NCI-H146 treated with DMSO at 0.1 percent for 48 hours (cell line): Measurements from ENCODE around the gene GNAT2.

Experiments used
- DNase-seq: peaks from one replicate; lab custom pipeline; 2025; ENCODE audit not compliant: unreplicated experiment; lab: John Stamatoyannopoulos, UW

GNAT2 gene

GRCh38 chr1:109642626-109643025, 23.2 kb upstream of the GNAT2 start:
- DNase-seq, result no peak

DNA sequence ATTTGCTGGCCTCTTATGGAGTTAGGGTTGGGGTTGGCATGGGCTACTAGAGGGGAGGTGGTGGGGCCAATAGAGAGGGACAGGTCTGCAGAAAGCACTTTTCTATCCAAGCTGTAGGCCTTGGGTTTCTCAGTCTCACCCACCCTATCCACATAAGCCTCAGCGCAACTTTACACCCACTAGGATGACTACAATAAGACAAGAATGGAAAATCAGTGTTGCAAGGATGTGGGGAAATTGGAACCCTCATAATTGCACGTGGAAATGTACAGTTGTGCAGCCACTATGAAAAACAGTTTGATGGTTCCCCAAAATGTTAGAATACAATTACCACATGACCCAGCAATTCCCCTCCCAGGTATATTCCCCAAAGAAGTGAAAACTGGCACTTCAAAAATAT, 22.4 kb upstream of the GNAT2 start:
- no peak for DNase-seq

DNA sequence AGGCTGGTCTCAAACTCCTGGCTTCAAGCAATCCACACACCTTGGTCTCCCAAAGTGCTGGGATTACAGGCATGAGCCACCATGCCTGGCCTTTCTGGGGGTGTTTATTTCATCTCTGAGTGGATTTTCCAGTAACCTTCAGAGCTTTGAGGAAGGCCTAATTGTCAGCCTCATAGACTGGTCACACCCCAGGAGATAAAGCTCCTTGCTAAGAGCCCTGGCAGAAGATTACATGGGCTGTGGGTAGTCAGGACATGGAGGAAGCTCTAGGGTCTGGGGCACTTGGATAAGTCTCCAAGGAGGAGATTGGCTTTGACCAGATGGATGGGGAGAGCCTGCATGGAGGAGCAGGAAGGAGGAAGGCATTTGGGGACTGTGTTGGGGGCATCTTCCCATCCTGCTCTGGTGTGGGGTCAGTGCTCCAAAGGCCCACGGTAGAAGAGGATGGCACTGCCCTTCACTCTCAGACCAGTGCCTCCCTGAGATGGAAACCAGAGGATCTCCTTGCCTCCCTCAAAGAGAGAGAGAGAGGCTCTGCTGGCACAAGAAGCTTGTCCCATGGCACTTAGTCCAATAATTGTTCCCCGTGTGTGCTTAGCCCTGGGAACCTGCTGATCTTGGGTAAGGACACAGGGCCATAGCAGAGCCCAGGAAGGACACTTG, 21.8 kb upstream of the GNAT2 start:
- no peak for DNase-seq

- DNase-seq, result peak; percentile 18
Measured at GRCh38 chr1:109640285-109640865, 21.0 kb upstream of the GNAT2 start.

DNA sequence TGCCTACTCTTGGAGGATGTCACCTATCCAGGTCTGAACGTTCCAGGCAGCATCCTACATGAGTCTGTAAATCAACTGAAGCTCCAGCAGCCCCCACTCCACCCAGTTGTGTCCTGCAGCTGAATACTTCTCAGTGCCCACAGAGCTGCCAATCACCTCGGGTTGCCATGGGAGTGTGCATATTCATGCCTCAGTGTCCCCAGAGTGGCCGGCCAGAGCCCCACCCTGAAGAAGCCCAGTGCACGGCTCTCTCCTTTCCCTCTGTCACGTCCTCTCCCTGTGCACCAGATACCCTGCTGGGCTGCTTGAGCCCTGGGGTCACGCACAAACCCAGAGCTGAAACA, 20.4 kb upstream of the GNAT2 start:
- no peak for DNase-seq

DNA sequence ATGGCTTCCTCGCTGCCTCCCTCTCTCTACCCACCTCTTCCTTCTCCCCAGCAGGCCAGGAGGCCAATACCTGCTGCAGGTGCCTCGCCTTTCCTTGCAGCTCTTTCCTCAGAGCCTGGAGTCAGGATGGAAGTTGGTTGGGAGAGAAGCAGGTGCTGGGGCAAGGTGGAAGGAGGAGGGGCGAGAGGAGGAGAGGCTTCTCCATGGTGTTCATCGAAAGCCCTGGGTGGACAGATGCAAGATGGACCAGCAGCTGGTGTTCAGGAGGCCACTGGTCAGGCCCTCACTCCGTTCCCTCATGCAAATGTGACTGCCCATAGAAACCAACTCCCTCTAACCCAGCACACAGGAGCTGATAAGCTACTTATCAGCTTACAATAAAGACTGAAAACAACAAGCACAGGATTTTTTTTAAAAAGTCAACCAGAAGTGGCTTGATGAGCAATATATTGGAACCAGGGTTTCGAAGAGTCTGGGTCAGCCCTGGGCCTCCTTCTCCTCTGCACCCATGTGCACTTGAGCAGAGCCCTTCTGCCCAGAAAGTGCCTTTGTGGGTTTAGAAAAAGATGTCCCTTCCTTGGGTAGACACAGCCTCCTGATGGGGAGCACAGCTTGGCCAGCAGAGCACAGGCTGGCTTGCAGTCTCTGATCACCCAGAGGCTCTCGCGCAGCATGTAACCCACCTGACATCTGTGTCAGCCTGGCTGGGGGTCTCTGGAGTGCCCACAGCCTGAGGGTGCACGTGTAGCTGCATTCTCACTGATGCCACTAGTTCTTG, 19.8 kb upstream of the GNAT2 start:
- no peak for DNase-seq

DNA sequence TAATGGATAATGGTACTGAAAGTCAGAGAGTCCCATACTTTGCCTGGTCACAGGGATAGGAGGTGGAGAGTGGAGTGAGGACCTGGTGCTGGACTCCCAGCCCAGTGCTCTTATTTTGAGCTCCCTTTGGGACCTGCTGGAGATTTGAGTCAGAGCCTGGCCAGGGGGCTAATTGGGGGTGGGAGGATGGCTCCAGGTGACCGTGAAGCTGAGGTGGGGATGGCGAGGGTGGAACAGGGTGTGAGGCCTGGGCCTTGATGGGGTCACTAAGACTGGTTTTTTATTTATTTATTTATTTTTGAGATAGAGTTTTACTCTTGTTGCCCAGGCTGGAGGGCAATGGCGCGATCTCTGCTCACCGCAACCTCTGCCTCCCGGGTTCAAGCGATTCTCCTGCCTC, 18.0 kb upstream of the GNAT2 start:
- DNase-seq, result no peak

DNA sequence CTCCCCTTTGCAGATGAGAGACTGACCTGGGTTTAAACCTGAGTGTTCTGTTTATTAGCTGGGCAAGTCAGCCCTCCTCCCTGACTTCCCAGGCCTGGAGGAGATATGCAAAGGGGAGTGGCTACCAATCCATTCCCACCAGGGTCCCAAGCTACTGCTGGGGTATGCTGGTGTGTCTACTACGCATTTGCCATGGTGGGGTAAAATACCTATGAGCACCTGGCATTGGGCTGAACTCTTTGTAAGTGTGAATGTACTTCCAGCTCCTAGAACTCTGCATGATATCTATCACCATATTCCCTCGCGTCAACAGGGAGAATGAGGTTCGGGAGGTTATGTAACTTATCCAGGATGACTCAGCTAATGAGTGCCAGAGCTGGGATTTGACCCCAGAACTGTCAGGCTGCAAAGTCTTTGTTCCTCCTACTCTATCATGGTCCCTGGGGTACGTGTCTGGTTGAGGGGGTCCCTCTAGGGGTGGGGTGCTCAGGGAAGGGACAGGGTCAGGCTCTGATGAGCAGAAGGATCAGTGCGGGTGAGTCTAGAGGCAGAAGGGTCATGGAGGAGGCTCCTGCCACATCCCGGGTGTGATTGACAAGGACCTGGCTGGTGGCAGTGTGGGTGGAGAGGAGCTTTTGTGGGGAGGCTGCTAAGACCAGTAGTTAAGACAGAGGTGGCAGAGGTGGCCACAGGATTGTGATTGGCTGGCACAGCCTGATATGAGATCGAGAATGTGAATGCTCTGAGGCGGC, 17.0 kb upstream of the GNAT2 start:
- no peak for DNase-seq

DNA sequence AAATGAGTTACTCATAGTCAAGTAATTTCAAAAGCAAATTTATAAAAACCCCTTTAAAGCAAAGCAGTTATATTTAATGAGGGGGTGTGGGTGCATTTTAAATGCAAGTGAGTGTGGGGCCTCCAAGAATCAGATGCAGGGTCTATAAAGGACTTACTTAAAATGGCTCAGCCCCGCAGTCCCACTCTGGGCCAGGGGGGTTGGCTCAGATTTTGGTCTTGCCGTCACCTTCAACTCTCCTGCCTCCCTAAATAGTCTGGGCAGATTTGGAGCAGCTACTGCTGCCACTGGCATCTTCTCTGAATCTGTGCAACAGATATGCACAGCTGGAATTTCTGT, 16.4 kb upstream of the GNAT2 start:
- DNase-seq, result no peak

- DNase-seq, result no peak
Measured at GRCh38 chr1:109634771-109635750, 15.6 kb upstream of the GNAT2 start.

GRCh38 chr1:109634292-109634691, 14.9 kb upstream of the GNAT2 start:
- DNase-seq, result no peak

- DNase-seq, result peak; percentile 85
Measured at GRCh38 chr1:109632671-109633346, 13.4 kb upstream of the GNAT2 start.

DNA sequence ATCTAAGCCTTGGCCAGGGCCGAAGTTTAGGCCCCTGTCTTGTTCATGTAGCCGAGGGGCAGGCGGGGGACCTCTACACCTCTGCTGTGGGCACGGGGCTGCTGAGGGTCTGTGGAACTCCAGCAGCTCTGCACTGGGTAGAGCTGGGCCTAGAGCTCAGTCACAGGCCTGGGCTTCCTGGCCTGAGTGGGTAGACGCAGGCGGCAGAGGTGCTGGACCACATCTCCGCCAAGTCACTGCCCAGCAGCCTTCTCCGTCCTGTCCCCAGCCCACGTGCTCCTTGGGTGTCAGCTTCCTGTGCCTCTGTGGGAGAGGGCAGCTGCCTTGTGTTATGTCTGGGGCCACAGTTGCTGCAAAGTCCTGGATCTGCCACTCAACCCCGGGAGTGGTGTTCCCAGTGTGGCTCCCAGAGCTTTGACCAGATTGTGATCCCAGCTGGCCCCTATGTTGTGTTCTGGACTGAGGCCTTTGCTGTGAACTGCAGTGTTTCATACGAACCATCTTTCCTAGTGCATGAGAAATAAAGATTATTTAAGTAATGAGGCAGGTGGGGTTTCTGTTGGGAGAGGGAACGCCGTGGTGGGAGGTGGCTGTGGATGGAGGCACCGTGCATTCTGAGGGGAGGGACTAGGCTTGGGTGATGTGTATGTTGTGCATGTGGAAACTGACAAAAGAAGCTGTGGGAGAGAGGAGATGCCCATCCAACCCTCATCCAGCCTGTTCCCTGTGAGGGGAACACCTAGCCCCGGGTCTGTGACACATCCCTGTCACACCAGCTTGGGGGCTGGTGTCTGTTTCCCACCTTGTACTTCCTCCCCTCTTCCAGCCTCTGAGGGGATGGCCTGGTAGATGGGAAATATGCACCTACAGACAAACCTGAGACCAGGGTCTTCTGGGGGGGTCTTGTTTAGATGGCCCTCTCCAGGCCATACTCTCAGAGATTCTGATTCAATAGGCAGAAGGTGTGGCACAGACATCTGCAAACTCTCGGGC, 12.4 kb upstream of the GNAT2 start:
- no peak for DNase-seq

DNA sequence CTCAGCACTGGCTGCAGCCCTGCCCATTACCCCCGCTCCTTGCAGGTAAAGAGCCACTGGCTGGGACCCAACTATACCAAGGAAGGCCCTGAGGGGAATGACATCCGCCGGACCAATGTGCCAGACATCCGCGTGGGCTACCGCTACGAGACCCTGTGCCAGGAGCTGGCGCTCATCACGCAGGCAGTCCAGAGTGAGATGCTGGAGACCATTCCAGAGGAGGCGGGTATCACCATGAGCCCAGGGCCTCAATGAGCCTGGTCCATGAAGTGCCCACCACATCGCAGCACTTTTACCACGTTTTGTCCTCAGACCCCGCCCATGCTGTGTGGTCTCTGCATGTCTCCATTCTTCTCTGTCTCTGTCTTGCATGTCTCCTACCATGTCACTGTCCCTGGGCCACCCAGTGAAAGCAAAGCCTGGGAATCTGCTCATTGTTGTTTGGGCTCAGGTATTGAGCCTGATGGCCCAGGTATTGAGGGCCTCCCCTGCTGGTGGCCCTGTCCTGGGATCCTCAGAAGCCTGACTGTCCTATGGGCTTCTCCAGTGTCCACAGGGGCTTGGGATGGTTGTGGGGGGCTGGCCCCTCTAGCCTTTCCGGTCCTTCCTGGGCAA, 11.6 kb upstream of the GNAT2 start:
- no peak for DNase-seq

DNA sequence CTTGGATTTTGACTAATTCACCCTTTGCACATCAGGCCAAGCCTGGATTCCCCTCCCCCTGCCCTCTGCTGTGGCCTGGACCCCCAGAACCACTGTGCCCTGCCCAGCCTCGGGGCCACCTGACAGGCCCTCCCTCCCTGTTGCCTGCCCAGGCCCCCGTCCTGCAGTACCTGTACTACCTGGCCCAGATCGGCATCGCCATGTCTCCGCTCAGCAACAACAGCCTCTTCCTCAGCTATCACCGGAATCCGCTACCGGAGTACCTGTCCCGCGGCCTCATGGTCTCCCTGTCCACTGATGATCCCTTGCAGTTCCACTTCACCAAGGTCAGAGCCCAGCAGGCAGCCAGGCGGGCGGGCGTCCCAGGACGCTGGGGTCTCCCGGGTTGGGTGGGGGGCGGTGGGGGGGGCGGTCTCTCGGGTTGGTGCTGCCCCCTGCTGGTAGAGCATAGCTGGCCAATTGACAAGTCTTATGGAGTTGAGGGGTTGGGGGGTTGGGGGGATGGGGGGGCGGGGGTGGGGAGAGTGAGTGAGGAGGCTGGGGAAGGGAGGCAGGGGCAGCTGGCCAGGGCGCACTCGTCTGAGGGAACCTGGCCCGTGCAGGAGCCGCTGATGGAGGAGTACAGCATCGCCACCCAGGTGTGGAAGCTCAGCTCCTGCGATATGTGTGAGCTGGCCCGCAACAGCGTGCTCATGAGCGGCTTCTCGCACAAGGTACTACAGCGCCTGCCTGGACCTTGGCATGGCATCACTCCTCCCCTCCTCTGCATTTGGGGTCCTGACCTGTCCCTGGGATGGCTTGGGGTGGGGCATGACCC, 10.9 kb upstream of the GNAT2 start:
- DNase-seq, result no peak

DNA sequence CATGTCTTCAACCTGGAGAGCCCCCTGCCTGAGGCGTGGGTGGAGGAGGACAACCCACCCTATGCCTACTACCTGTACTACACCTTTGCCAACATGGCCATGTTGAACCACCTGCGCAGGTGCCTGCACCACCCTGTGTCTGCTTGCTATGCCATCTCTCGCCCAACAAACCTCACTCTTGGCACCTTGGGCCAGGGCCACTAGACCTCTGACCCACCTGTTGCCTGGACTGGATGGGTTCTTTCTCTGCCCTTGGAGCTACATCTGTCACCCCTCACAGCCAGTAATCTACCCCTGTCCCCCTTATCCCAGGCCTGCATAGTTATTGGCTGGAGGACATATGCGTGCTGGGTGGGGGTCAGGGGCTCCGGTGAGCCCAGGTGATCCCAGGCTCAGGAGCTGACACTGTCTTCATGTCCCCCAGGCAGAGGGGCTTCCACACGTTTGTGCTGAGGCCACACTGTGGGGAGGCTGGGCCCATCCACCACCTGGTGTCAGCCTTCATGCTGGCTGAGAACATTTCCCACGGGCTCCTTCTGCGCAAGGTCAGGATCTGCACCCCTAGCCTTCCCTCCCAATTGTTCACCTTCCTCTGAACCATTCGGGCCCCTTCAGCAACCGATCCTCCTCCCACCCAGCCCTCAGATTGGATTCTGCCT, 10.1 kb upstream of the GNAT2 start:
- DNase-seq, result no peak
